ENCODE data around the gene IBA57. TPM values are rescaled to one million over a fixed set of nuclear protein-coding genes. Genes with fewer than 3 reads are reported as not detected.

IBA57 gene
- total and polyA plus RNA-seq, 11 donors: 4.8 to 18.6 (median 11.8) TPM

DNA sequence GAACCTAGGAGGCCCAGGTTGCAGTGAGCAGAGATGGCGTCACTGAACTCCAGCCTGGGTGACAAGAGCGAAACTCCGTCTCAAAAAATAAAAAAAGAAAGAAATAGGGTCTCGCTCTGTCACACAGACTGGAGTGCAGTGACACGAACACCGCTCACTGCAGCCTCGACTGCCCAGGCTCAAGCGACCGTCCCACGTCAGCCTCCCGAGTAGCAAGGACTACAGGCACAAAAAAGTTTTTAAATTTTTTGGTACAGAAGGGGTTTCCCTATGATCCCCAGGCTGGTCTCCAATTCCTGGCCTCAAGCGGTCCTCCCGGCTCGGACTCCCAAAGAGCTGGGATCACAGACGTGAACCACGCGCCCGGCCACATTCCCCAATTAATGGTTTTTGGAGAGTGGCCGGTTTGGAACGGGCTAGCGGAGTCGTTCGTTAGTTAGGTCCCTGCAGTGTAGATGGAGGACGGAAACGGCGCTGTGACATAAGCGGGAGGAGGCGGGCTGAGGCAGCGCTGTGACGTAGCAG lies 26.1 kb upstream of the IBA57 start:
- intact Hi-C loops (cut with DNase I): loop anchor here in 5 of 10 donors (1.0 to 10.0 kb wide), 5 partner anchors 30 to 355 kb away; partner anchors contain the start of gene MRPL55 (in 1 of the 5)
- H3K4me3 ChIP-seq: peak overlapping the region in 11 of 12 donors; percentile 84 to 100 (median 93)
- peaks cover 14 to 48% (median 37%) of the 10 kb centered on the region in 12 donors for H3K4me1 ChIP-seq
- no peaks in the 10 kb centered on the region for H3K27me3 ChIP-seq
- ATAC-seq: no peak
- peak overlapping the region; percentile 64 to 100 (median 99) for H3K27ac ChIP-seq
- TF ChIP-seq, protein P1, sequence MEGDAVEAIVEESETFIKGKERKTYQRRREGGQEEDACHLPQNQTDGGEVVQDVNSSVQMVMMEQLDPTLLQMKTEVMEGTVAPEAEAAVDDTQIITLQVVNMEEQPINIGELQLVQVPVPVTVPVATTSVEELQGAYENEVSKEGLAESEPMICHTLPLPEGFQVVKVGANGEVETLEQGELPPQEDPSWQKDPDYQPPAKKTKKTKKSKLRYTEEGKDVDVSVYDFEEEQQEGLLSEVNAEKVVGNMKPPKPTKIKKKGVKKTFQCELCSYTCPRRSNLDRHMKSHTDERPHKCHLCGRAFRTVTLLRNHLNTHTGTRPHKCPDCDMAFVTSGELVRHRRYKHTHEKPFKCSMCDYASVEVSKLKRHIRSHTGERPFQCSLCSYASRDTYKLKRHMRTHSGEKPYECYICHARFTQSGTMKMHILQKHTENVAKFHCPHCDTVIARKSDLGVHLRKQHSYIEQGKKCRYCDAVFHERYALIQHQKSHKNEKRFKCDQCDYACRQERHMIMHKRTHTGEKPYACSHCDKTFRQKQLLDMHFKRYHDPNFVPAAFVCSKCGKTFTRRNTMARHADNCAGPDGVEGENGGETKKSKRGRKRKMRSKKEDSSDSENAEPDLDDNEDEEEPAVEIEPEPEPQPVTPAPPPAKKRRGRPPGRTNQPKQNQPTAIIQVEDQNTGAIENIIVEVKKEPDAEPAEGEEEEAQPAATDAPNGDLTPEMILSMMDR (IDR thresholded peaks at IDR 0.05): no peak
- no peak for TF ChIP-seq POLR2A (IDR thresholded peaks at IDR 0.05)
- peaks cover 0 to 15% (median 0%) of the 10 kb centered on the region in 9 donors for H3K36me3 ChIP-seq
- no peaks in the 10 kb centered on the region for H3K9me3 ChIP-seq
- WGBS, 4 donors: 20 to 33% (median 24%) methylated on average over 28 to 30 of the region's 30 CpGs
- no peak for DNase-seq

DNA sequence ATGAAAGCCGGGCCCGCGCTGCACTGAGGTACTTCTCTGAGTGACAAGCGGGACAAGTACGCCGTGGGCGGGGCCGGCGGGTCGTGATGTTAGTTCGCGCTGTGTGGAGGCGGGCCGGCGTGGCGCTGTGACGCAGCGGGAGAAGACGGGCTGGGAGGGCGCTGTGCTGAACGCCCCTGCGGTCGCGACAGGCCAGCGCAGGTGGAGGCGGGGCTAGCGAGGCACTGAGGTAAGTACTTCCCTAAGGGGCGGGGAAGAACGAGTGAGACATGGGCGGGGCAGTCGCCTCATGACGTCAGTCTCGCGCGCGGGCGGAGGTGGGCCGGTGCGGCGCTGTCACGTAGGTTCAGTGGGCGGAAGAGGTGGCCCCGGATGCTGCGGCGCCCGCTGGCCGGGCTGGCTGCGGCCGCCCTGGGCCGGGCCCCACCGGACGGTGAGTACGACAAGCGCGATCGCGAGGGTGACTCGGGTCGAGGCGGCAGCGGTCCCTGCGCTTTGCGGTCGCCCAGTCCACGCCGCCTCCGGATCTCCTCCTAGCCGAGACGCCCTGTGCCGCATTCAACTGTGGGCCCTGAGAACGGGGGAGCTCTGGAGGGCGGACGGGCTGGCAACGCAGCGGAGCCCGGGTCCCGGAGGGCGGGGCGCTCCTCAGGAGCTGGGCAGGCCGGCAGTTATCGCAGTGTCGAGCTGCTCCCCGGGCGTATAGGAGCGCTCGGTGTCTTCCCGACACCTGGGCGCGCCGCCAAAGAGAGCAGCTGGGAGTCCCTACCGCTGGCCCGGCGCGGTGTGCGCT lies 25.5 kb upstream of the IBA57 start, which contains the start of gene GUK1:
TSS of gene GUK1 (plus strand) at position 349 of the 793 bp plus-strand sequence. CDS start at position 373, 24 bp downstream.
- ATAC-seq (peak; percentile 92 to 97 (median 95)), DNase-seq (peak; percentile 99 to 100 (median 100))
- Histone ChIP-seq H3K27ac (peak within 1 kb of the TSS; percentile 87 to 100 (median 99)), H3K27me3 (no peaks in the 10 kb centered on the region), H3K36me3 (peaks cover 0 to 18% (median 2%) of the 10 kb centered on the region in 9 donors), H3K4me1 (peaks cover 14 to 52% (median 43%) of the 10 kb centered on the region in 12 donors), H3K4me3 (peak within 1 kb of the TSS; percentile 84 to 100 (median 93)), H3K9me3 (no peaks in the 10 kb centered on the region)
- intact Hi-C loops (cut with DNase I): loop anchor here in 9 of 10 donors (1.0 to 10.0 kb wide), 9 partner anchors 23 to 355 kb away; partner anchors contain the start of genes IBA57 (in 6 of the 9) and MRPL55 (in 2 of the 9)
- 0 to 1% (median 0%) methylated on average over 46 to 95 of the region's 95 CpGs for WGBS, 4 donors
- peak; percentile 76 to 98 for TF ChIP-seq POLR2A (IDR thresholded peaks at IDR 0.05)
- TF ChIP-seq, protein P1 (IDR thresholded peaks at IDR 0.05): peak in 9 of 12 donors; percentile 15 to 53 (median 35)

DNA sequence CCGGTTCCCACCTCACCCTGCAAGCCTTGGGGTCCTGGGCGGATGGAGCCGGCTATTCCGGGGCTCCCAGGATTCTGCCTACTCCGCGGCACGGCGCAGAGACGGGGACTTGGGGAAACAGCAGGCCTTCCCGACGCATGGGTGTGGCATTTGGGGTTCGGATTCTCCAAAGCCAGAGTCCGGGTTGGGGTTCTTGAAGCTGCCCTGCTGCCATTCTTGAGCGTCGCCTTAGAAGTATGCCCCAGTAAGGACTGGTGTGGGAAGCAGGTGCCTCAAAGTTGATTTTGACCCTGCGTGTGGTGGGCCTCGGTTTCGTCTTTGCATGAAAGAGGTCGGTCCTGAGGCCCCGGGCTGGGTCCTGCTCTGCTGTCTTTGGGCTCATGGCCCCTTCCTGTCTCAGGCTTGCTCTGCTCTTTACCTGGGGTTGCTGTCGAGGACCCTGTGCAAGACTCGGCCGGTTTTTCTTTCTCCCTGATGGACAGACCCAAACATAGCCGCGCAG lies 24.8 kb upstream of the IBA57 start:
- peak overlapping the region; percentile 84 to 100 (median 93) for H3K4me3 ChIP-seq
- WGBS, 4 donors: 4 to 10% (median 6%) methylated on average over 14 to 25 of the region's 25 CpGs
- H3K27ac ChIP-seq: peak overlapping the region; percentile 87 to 100 (median 99)
- intact Hi-C loops (cut with DNase I): loop anchor here in 8 of 10 donors (1.0 to 2.0 kb wide), 4 partner anchors 22 to 32 kb away; partner anchors contain the start of genes IBA57 (in 7 of the 8) and MRPL55 (in 1 of the 8)
- H3K36me3 ChIP-seq: peaks cover 0 to 24% (median 8%) of the 10 kb centered on the region in 9 donors
- H3K4me1 ChIP-seq: peaks cover 14 to 53% (median 44%) of the 10 kb centered on the region in 12 donors
- H3K27me3 ChIP-seq: no peaks in the 10 kb centered on the region
- H3K9me3 ChIP-seq: no peaks in the 10 kb centered on the region
- ATAC-seq: no peak
- peak in 1 of 5 donors; percentile 31 for DNase-seq
- no peak for TF ChIP-seq POLR2A (IDR thresholded peaks at IDR 0.05)
- TF ChIP-seq, protein P1 (IDR thresholded peaks at IDR 0.05): no peak
